ENCODE data around the gene MSANTD1. TPM values are rescaled to one million over a fixed set of nuclear protein-coding genes. Genes with fewer than 3 reads are reported as not detected.

MSANTD1 gene
- total and polyA plus RNA-seq, 3 donors from 2014 or later, result 3.6 to 10.3 (median 10.1) TPM

DNA sequence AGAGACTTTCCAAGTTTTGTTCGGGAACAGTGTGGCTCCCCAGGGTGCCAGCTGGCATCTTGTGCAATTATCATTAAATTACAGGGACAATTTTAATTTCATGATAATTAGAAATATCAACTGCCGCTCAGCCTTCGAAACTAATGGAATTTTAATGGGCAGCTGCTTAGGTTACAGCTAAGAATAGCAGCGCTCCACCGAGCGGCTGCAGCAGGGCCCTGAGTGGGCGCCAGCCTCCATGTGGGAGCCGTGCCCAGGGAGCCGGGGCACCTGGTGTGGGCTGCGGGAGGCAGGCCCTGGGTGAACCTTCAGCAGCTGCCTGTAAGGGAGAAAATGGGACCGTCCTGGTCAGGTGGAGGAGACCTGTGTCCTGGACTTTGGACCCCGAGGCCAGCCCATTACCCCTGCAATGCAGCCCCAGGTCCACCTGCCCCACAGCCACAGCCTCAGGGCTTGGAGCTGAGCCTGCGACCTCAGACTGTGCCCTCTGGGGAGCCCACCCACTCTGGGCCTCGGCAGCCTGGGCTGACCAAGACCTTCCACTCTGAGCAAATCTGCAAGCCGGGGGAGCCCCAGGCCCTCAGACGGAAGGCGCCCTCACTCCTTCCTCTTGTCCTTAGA is 21.1 kb downstream of the MSANTD1 start:
- no peaks in the 10 kb centered on the region for H3K9me3 ChIP-seq
- H3K27me3 ChIP-seq, result no peaks in the 10 kb centered on the region
- WGBS, 2 donors, result 71% methylated on average over 16 to 17 of the region's 17 CpGs
- no peak for DNase-seq
- TF ChIP-seq, protein P1, sequence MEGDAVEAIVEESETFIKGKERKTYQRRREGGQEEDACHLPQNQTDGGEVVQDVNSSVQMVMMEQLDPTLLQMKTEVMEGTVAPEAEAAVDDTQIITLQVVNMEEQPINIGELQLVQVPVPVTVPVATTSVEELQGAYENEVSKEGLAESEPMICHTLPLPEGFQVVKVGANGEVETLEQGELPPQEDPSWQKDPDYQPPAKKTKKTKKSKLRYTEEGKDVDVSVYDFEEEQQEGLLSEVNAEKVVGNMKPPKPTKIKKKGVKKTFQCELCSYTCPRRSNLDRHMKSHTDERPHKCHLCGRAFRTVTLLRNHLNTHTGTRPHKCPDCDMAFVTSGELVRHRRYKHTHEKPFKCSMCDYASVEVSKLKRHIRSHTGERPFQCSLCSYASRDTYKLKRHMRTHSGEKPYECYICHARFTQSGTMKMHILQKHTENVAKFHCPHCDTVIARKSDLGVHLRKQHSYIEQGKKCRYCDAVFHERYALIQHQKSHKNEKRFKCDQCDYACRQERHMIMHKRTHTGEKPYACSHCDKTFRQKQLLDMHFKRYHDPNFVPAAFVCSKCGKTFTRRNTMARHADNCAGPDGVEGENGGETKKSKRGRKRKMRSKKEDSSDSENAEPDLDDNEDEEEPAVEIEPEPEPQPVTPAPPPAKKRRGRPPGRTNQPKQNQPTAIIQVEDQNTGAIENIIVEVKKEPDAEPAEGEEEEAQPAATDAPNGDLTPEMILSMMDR (IDR thresholded peaks at IDR 0.05), result no peak
- TF ChIP-seq POLR2A (IDR thresholded peaks at IDR 0.05), result no peak
- intact Hi-C loops (cut with DNase I; ENCODE audit: low total_unique reads), result no loop called here
- H3K4me3 ChIP-seq, result no peak overlapping the region
- no peak overlapping the region for H3K27ac ChIP-seq
- no peaks in the 10 kb centered on the region for H3K4me1 ChIP-seq
- H3K36me3 ChIP-seq (ENCODE audit: low read depth, missing control alignments), result no peaks in the 10 kb centered on the region

DNA sequence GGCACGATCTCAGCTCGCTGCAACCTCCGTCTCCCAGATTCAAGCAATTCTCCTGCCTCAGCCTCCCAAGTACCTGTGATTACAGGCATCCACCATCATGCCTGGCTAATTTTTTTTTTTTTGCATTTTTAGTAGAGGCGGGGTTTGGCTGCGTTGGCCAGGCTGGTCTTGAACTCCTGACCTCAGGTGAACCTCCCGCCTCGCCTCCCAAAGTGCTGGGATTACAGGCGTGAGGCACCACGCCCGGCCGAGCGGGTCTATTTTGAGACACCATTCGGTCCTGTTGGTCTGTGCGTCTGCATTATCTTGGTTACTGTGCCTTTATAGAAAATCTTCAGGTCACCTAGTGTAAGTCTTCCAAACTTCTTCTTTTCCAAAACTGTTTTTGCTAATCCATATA is 22.2 kb downstream of the MSANTD1 start:
- no peaks in the 10 kb centered on the region for H3K27me3 ChIP-seq
- no peaks in the 10 kb centered on the region for H3K9me3 ChIP-seq
- intact Hi-C loops (cut with DNase I; ENCODE audit: low total_unique reads), result no loop called here
- no peak for DNase-seq
- 89% methylated on average over 14 of the region's 14 CpGs for WGBS, 2 donors
- H3K4me1 ChIP-seq, result no peaks in the 10 kb centered on the region
- H3K4me3 ChIP-seq, result no peak overlapping the region
- no peaks in the 10 kb centered on the region for H3K36me3 ChIP-seq (ENCODE audit: low read depth, missing control alignments)
- H3K27ac ChIP-seq, result no peak overlapping the region
- no peak for TF ChIP-seq POLR2A (IDR thresholded peaks at IDR 0.05)
- TF ChIP-seq, protein P1 (IDR thresholded peaks at IDR 0.05), result no peak

GRCh38 chr4:3276986-3277385 is 28.0 kb downstream of the MSANTD1 start:
- intact Hi-C loops (cut with DNase I; ENCODE audit: low total_unique reads), result no loop called here
- Histone ChIP-seq H3K27ac (no peak overlapping the region), H3K27me3 (no peaks in the 10 kb centered on the region), H3K4me3 (no peak overlapping the region), H3K36me3 (ENCODE audit: low read depth, missing control alignments) (no peaks in the 10 kb centered on the region), H3K9me3 (no peaks in the 10 kb centered on the region), H3K4me1 (no peaks in the 10 kb centered on the region)
- WGBS, 2 donors, result 84 to 93% methylated on average over 9 of the region's 9 CpGs
- DNase-seq, result no peak
- no peak for TF ChIP-seq POLR2A (IDR thresholded peaks at IDR 0.05)
- TF ChIP-seq, protein P1 (IDR thresholded peaks at IDR 0.05), result no peak

DNA sequence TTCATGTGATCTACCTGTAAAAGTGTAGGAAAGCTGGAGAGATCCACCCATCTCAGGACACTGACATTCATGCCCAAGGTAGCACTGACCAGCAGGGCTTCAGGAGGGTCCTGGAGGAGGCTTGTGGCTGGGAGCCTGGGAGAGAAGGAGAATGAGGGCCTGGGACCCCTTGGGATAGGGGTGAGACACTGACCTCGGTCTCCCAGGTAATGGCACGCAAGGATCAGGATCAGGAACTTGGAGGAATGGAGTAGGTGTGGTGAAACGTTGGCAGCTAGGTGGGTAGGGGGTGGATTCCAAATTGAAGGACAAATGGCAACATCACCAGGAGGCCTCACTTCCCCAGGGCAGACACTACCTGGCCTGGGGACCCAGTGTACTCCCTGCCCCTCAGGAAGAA is 31.5 kb downstream of the MSANTD1 start:
- Histone ChIP-seq H3K27ac (no peak overlapping the region), H3K27me3 (no peaks in the 10 kb centered on the region), H3K36me3 (ENCODE audit: low read depth, missing control alignments) (no peaks in the 10 kb centered on the region), H3K9me3 (no peaks in the 10 kb centered on the region), H3K4me1 (no peaks in the 10 kb centered on the region), H3K4me3 (no peak overlapping the region)
- TF ChIP-seq, protein P1 (IDR thresholded peaks at IDR 0.05), result no peak
- TF ChIP-seq POLR2A (IDR thresholded peaks at IDR 0.05), result no peak
- intact Hi-C loops (cut with DNase I; ENCODE audit: low total_unique reads), result no loop called here
- no peak for DNase-seq
- 80 to 92% methylated on average over 3 of the region's 3 CpGs for WGBS, 2 donors

DNA sequence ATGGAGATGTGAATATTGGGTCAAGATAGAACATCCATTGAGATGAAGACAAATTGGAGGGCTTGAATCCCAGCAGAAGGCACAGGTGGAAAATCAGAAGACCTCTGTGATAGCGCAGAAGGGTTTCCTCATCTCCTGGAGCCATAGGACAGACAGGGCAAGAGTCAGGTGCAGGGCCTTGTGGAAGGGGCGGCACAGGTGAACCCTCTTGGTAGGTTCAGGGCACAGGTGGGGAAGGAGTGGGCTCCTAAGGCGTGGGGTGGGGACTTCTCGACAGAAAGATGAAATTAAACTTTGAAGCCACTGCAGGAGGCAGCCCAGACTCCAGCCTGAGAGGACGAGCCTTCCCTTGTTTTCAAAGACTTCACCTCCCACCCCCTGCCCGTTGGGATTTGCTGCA is 34.5 kb downstream of the MSANTD1 start:
- 75 to 85% methylated on average over 5 to 6 of the region's 6 CpGs for WGBS, 2 donors
- Histone ChIP-seq H3K36me3 (ENCODE audit: low read depth, missing control alignments) (no peaks in the 10 kb centered on the region), H3K9me3 (no peaks in the 10 kb centered on the region), H3K4me3 (no peak overlapping the region), H3K4me1 (no peaks in the 10 kb centered on the region), H3K27me3 (no peaks in the 10 kb centered on the region), H3K27ac (no peak overlapping the region)
- intact Hi-C loops (cut with DNase I; ENCODE audit: low total_unique reads), result no loop called here
- no peak for DNase-seq
- TF ChIP-seq POLR2A (IDR thresholded peaks at IDR 0.05), result no peak
- TF ChIP-seq, protein P1 (IDR thresholded peaks at IDR 0.05), result no peak
